ENCODE data around the gene TMTC2.

The TMTC2 gene

DNA sequence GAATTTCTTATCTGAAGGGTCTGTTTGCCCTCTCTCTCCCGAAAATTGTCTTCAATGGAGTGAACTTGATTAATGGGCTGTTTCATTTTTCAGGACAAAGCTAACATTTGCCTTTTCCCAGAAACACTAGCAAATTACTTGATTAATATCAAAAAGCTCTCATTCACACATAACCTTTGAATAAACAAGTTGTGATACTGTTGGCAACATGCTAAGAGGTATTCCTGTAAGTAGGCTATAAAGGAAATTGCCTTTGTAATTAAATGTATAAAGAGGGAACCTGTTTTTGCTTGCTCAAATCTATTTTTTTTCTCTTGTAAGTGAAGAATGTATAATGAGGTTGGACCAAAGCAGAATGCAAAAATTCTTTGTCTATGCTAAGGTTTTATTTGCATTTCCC lies 457.2 kb downstream of the TMTC2 start:
- no peaks in the 10 kb centered on the region for H3K4me1 ChIP-seq (ENCODE audit: control insufficient read depth in 1 of 2, insufficient read depth in 2 of 2, low read length in 2 of 2)
- DNase-seq, result no peak
- no peak overlapping the region for H2AFZ ChIP-seq (ENCODE audit: insufficient read depth, low read length, poor library complexity)
- H3K36me3 ChIP-seq (ENCODE audit: control insufficient read depth in 1 of 2, insufficient read depth in 2 of 2, low read length in 2 of 2), result peaks cover 3 to 6% of the 10 kb centered on the region in 2 experiments
- no peak overlapping the region for H2BK5ac ChIP-seq (ENCODE audit: low read depth, low read length, poor library complexity)
- H3K9me3 ChIP-seq (ENCODE audit: insufficient read depth, low read depth, low read length), result peaks cover 6% of the 10 kb centered on the region
- no peak overlapping the region for H4K12ac ChIP-seq (ENCODE audit: low read depth, low read length)
- H4K91ac ChIP-seq (ENCODE audit: low read depth, low read length), result no peak overlapping the region
- H3K79me2 ChIP-seq (ENCODE audit: control insufficient read depth, insufficient read depth, low read length, poor library complexity), result no peaks in the 10 kb centered on the region
- no peak overlapping the region for H3K27ac ChIP-seq (ENCODE audit: low read depth, low read length)
- no peak overlapping the region for H3K14ac ChIP-seq (ENCODE audit: low read length)
- H2AK5ac ChIP-seq (ENCODE audit: low read length), result no peak overlapping the region
- no peak overlapping the region for H3K18ac ChIP-seq (ENCODE audit: low read length)
- H3K4me3 ChIP-seq (ENCODE audit: low read depth, low read length), result no peak overlapping the region
- H3K4ac ChIP-seq (ENCODE audit: low read depth, low read length), result no peak overlapping the region
- H3K27me3 ChIP-seq (ENCODE audit: insufficient read depth, low read length), result no peaks in the 10 kb centered on the region
- H2BK12ac ChIP-seq (ENCODE audit: low read length), result no peak overlapping the region
- no peak overlapping the region for H4K8ac ChIP-seq (ENCODE audit: low read depth, low read length)
- no peak overlapping the region for H3K23ac ChIP-seq (ENCODE audit: low read length)
- no peak overlapping the region for H3K9ac ChIP-seq (ENCODE audit: low read length)
- no peak overlapping the region for H2BK120ac ChIP-seq (ENCODE audit: insufficient read depth, low read length, poor library complexity)
- H3K79me1 ChIP-seq (ENCODE audit: low read length), result no peaks in the 10 kb centered on the region
- WGBS (ENCODE audit: extremely low coverage, insufficient coverage, insufficient read length), result no CpG with 5 or more reads among the region's 1 CpG
- no peak overlapping the region for H3K4me2 ChIP-seq (ENCODE audit: low read length)

DNA sequence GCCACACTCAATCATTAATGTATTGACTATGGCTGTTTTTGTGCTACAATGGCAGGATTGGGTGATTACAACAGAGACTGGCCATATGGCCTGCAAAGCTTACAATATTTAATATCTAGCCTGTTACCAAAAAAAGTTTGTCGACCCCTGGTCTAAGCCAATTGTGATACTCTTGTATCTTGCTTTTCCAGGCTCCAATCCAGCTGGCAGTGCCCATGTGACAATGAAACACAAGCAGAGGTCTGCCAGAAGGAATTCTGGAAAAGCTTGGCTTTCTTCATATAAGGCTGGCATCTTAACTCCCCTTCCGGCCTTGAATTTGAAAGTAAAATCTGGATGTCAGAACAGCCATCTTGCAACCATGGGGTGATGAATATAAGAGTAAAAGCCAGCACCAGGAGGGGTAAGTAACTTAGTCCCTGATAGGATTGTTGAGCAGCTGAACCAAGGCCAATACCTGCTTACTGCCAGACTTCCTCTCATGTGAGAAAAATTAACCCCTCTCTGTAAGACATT lies 458.7 kb downstream of the TMTC2 start:
- H2AFZ ChIP-seq (ENCODE audit: insufficient read depth, low read length, poor library complexity), result no peak overlapping the region
- no peak overlapping the region for H4K12ac ChIP-seq (ENCODE audit: low read depth, low read length)
- H2BK12ac ChIP-seq (ENCODE audit: low read length), result no peak overlapping the region
- no peaks in the 10 kb centered on the region for H3K79me2 ChIP-seq (ENCODE audit: control insufficient read depth, insufficient read depth, low read length, poor library complexity)
- H4K8ac ChIP-seq (ENCODE audit: low read depth, low read length), result no peak overlapping the region
- no peak overlapping the region for H3K4me3 ChIP-seq (ENCODE audit: low read depth, low read length)
- H3K9me3 ChIP-seq (ENCODE audit: insufficient read depth, low read depth, low read length), result no peaks in the 10 kb centered on the region
- H3K4me2 ChIP-seq (ENCODE audit: low read length), result no peak overlapping the region
- H2BK120ac ChIP-seq (ENCODE audit: insufficient read depth, low read length, poor library complexity), result no peak overlapping the region
- H3K4ac ChIP-seq (ENCODE audit: low read depth, low read length), result no peak overlapping the region
- H3K79me1 ChIP-seq (ENCODE audit: low read length), result no peaks in the 10 kb centered on the region
- no peak overlapping the region for H2BK5ac ChIP-seq (ENCODE audit: low read depth, low read length, poor library complexity)
- H3K36me3 ChIP-seq (ENCODE audit: control insufficient read depth in 1 of 2, insufficient read depth in 2 of 2, low read length in 2 of 2), result no peaks in the 10 kb centered on the region
- no peak overlapping the region for H3K27ac ChIP-seq (ENCODE audit: low read depth, low read length)
- no CpG with 5 or more reads among the region's 2 CpGs for WGBS (ENCODE audit: extremely low coverage, insufficient coverage, insufficient read length)
- no peaks in the 10 kb centered on the region for H3K4me1 ChIP-seq (ENCODE audit: control insufficient read depth in 1 of 2, insufficient read depth in 2 of 2, low read length in 2 of 2)
- no peak overlapping the region for H3K9ac ChIP-seq (ENCODE audit: low read length)
- no peak overlapping the region for H2AK5ac ChIP-seq (ENCODE audit: low read length)
- H3K23ac ChIP-seq (ENCODE audit: low read length), result no peak overlapping the region
- no peaks in the 10 kb centered on the region for H3K27me3 ChIP-seq (ENCODE audit: insufficient read depth, low read length)
- DNase-seq, result no peak
- H3K18ac ChIP-seq (ENCODE audit: low read length), result no peak overlapping the region
- H3K14ac ChIP-seq (ENCODE audit: low read length), result no peak overlapping the region
- no peak overlapping the region for H4K91ac ChIP-seq (ENCODE audit: low read depth, low read length)

DNA sequence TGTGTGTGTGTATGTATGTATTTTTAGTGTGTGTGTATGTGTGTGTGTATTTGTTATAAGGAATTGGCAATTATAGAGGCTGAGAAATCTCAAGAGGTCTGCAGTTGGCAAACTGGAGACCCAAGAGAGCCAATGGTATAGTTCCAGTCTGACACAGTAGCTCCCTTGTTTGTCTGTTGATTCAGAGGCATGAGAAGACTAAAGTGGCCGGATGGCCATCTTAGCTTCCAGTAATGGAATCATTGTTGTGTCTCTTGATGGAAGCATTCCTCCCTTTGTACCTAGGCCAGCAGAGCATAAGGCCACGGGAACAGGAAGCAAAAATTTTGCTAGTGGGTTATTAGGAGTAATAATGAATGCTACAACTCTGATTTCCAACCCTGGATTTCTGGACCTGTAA lies 460.6 kb downstream of the TMTC2 start:
- H3K14ac ChIP-seq (ENCODE audit: low read length), result no peak overlapping the region
- no peak overlapping the region for H3K18ac ChIP-seq (ENCODE audit: low read length)
- no peak overlapping the region for H3K23ac ChIP-seq (ENCODE audit: low read length)
- no peak for DNase-seq
- no peak overlapping the region for H3K4me3 ChIP-seq (ENCODE audit: low read depth, low read length)
- H4K8ac ChIP-seq (ENCODE audit: low read depth, low read length), result no peak overlapping the region
- no peak overlapping the region for H4K91ac ChIP-seq (ENCODE audit: low read depth, low read length)
- H3K79me1 ChIP-seq (ENCODE audit: low read length), result no peaks in the 10 kb centered on the region
- H3K9me3 ChIP-seq (ENCODE audit: insufficient read depth, low read depth, low read length), result no peaks in the 10 kb centered on the region
- H2BK5ac ChIP-seq (ENCODE audit: low read depth, low read length, poor library complexity), result no peak overlapping the region
- WGBS (ENCODE audit: extremely low coverage, insufficient coverage, insufficient read length), result no CpG with 5 or more reads among the region's 2 CpGs
- H3K4me2 ChIP-seq (ENCODE audit: low read length), result no peak overlapping the region
- no peak overlapping the region for H2BK12ac ChIP-seq (ENCODE audit: low read length)
- no peak overlapping the region for H3K27ac ChIP-seq (ENCODE audit: low read depth, low read length)
- no peak overlapping the region for H4K12ac ChIP-seq (ENCODE audit: low read depth, low read length)
- H3K27me3 ChIP-seq (ENCODE audit: insufficient read depth, low read length), result no peaks in the 10 kb centered on the region
- H2AFZ ChIP-seq (ENCODE audit: insufficient read depth, low read length, poor library complexity), result no peak overlapping the region
- no peaks in the 10 kb centered on the region for H3K36me3 ChIP-seq (ENCODE audit: control insufficient read depth in 1 of 2, insufficient read depth in 2 of 2, low read length in 2 of 2)
- no peak overlapping the region for H3K9ac ChIP-seq (ENCODE audit: low read length)
- H2BK120ac ChIP-seq (ENCODE audit: insufficient read depth, low read length, poor library complexity), result no peak overlapping the region
- no peaks in the 10 kb centered on the region for H3K4me1 ChIP-seq (ENCODE audit: control insufficient read depth in 1 of 2, insufficient read depth in 2 of 2, low read length in 2 of 2)
- H3K4ac ChIP-seq (ENCODE audit: low read depth, low read length), result no peak overlapping the region
- no peak overlapping the region for H2AK5ac ChIP-seq (ENCODE audit: low read length)
- H3K79me2 ChIP-seq (ENCODE audit: control insufficient read depth, insufficient read depth, low read length, poor library complexity), result no peaks in the 10 kb centered on the region

DNA sequence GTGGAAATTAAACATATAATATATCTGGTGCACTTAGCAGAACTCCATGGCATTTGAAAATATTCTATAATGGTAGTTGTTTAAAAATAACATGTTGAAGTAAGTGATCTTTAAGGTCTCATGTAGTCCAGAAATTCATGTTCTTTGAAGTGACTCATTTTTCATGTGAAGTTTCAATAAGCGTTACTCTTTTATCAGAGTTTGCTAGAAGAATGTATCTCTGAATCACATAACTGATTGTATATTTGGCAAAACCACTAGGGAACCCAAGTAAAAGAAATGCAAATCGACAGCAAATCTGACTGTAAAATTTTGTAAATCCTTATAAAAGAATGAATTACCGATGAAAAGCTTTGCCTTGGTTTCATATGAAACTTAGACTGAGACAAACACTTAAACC lies 463.3 kb downstream of the TMTC2 start:
- Histone ChIP-seq H3K18ac (ENCODE audit: low read length) (no peak overlapping the region), H3K23ac (ENCODE audit: low read length) (no peak overlapping the region), H2BK120ac (ENCODE audit: insufficient read depth, low read length, poor library complexity) (no peak overlapping the region), H2BK5ac (ENCODE audit: low read depth, low read length, poor library complexity) (no peak overlapping the region), H4K8ac (ENCODE audit: low read depth, low read length) (no peak overlapping the region), H2AK5ac (ENCODE audit: low read length) (no peak overlapping the region), H4K91ac (ENCODE audit: low read depth, low read length) (no peak overlapping the region), H3K9ac (ENCODE audit: low read length) (no peak overlapping the region), H3K79me1 (ENCODE audit: low read length) (no peaks in the 10 kb centered on the region), H4K12ac (ENCODE audit: low read depth, low read length) (no peak overlapping the region), H3K4me1 (ENCODE audit: control insufficient read depth in 1 of 2, insufficient read depth in 2 of 2, low read length in 2 of 2) (no peaks in the 10 kb centered on the region), H2BK12ac (ENCODE audit: low read length) (no peak overlapping the region), H3K79me2 (ENCODE audit: control insufficient read depth, insufficient read depth, low read length, poor library complexity) (no peaks in the 10 kb centered on the region), H3K27ac (ENCODE audit: low read depth, low read length) (no peak overlapping the region), H3K9me3 (ENCODE audit: insufficient read depth, low read depth, low read length) (no peaks in the 10 kb centered on the region), H3K36me3 (ENCODE audit: control insufficient read depth in 1 of 2, insufficient read depth in 2 of 2, low read length in 2 of 2) (no peaks in the 10 kb centered on the region), H3K27me3 (ENCODE audit: insufficient read depth, low read length) (no peaks in the 10 kb centered on the region), H3K14ac (ENCODE audit: low read length) (no peak overlapping the region), H3K4me3 (ENCODE audit: low read depth, low read length) (no peak overlapping the region), H3K4me2 (ENCODE audit: low read length) (no peak overlapping the region), H2AFZ (ENCODE audit: insufficient read depth, low read length, poor library complexity) (no peak overlapping the region), H3K4ac (ENCODE audit: low read depth, low read length) (no peak overlapping the region)
- no peak for DNase-seq
- WGBS (ENCODE audit: extremely low coverage, insufficient coverage, insufficient read length), result no CpG with 5 or more reads among the region's 3 CpGs
